Measurements from ENCODE around the gene RASAL2. TPM values are rescaled to one million over a fixed set of nuclear protein-coding genes. Genes with fewer than 3 reads are reported as not detected.

RASAL2 gene
- total and polyA plus RNA-seq, 2 donors (not counting 1 experiment from before 2014, with no cell fraction given): 11.9 to 21.8 TPM

GRCh38 chr1:178488393-178488792, 394.5 kb downstream of the RASAL2 start:
- no peak overlapping the region for H3K9ac ChIP-seq (ENCODE audit: insufficient read depth, low read length)
- TF ChIP-seq EZH2 (IDR thresholded peaks at IDR 0.05; ENCODE audit: low read length, missing control alignments) (no peak), CTCF (conservative IDR thresholded peaks at IDR 0.05 in 1 of 2, IDR thresholded peaks at IDR 0.05 in 1 of 2; ENCODE audit: low read depth in 1 of 2, low read length in 2 of 2) (no peak)
- no peak overlapping the region for H2AFZ ChIP-seq (ENCODE audit: low read length)

GRCh38 chr1:178489399-178489798, 395.5 kb downstream of the RASAL2 start:
- no peak overlapping the region for H2AFZ ChIP-seq (ENCODE audit: low read length)
- H3K4me3 ChIP-seq (replicated peaks in 1 of 4; ENCODE audit: control extremely low read depth in 1 of 4, insufficient read depth in 1 of 4, low read depth in 3 of 4, low read length in 4 of 4): no peak overlapping the region
- no peak overlapping the region for H3K9ac ChIP-seq (ENCODE audit: insufficient read depth, low read length)
- no peak overlapping the region for H3K27ac ChIP-seq (ENCODE audit: insufficient read depth, low read length)
- TF ChIP-seq EZH2 (IDR thresholded peaks at IDR 0.05; ENCODE audit: low read length, missing control alignments): no peak
- TF ChIP-seq CTCF (conservative IDR thresholded peaks at IDR 0.05 in 1 of 2, IDR thresholded peaks at IDR 0.05 in 1 of 2; ENCODE audit: low read depth in 1 of 2, low read length in 2 of 2): no peak
- peaks cover 5% of the 10 kb centered on the region for H3K4me1 ChIP-seq (ENCODE audit: control insufficient read depth, extremely low read depth, insufficient read depth, low read length)
- no peaks in the 10 kb centered on the region for H3K36me3 ChIP-seq (ENCODE audit: control insufficient read depth, insufficient read depth, low read length)
- no peaks in the 10 kb centered on the region for H3K27me3 ChIP-seq (ENCODE audit: control insufficient read depth, insufficient read depth, low read length)
- no peak for DNase-seq (ENCODE audit: low read depth in 2 of 2)
- no peaks in the 10 kb centered on the region for H4K20me1 ChIP-seq (ENCODE audit: control insufficient read depth, extremely low read depth, insufficient read depth, low read length)
- H3K9me3 ChIP-seq (ENCODE audit: control insufficient read depth, insufficient read depth, low read depth, low read length): no peaks in the 10 kb centered on the region
- no peaks in the 10 kb centered on the region for H3K79me2 ChIP-seq (ENCODE audit: control insufficient read depth, insufficient read depth, low read length)
- H3K4me2 ChIP-seq (ENCODE audit: extremely low read depth, insufficient read depth, low read length): no peak overlapping the region

More at GRCh38 chr1:178488393-178488792, 394.5 kb downstream of the RASAL2 start:
- Histone ChIP-seq H3K4me1 (ENCODE audit: control insufficient read depth, extremely low read depth, insufficient read depth, low read length) (peaks cover 5% of the 10 kb centered on the region), H3K4me3 (replicated peaks in 1 of 4; ENCODE audit: control extremely low read depth in 1 of 4, insufficient read depth in 1 of 4, low read depth in 3 of 4, low read length in 4 of 4) (no peak overlapping the region), H3K27me3 (ENCODE audit: control insufficient read depth, insufficient read depth, low read length) (no peaks in the 10 kb centered on the region), H3K79me2 (ENCODE audit: control insufficient read depth, insufficient read depth, low read length) (no peaks in the 10 kb centered on the region), H3K4me2 (ENCODE audit: extremely low read depth, insufficient read depth, low read length) (no peak overlapping the region), H3K36me3 (ENCODE audit: control insufficient read depth, insufficient read depth, low read length) (no peaks in the 10 kb centered on the region), H3K9me3 (ENCODE audit: control insufficient read depth, insufficient read depth, low read depth, low read length) (no peaks in the 10 kb centered on the region), H3K27ac (ENCODE audit: insufficient read depth, low read length) (no peak overlapping the region), H4K20me1 (ENCODE audit: control insufficient read depth, extremely low read depth, insufficient read depth, low read length) (no peaks in the 10 kb centered on the region)
- no peak for DNase-seq (ENCODE audit: low read depth in 2 of 2)

- no peak for TF ChIP-seq EZH2 (IDR thresholded peaks at IDR 0.05; ENCODE audit: low read length, missing control alignments)
- no peak for TF ChIP-seq CTCF (conservative IDR thresholded peaks at IDR 0.05 in 1 of 2, IDR thresholded peaks at IDR 0.05 in 1 of 2; ENCODE audit: low read depth in 1 of 2, low read length in 2 of 2)
- Histone ChIP-seq H2AFZ (ENCODE audit: low read length) (no peak overlapping the region), H3K9ac (ENCODE audit: insufficient read depth, low read length) (no peak overlapping the region)
Observed at GRCh38 chr1:178490136-178490535, 396.2 kb downstream of the RASAL2 start.

More at GRCh38 chr1:178490136-178490535, 396.2 kb downstream of the RASAL2 start:
- H3K4me2 ChIP-seq (ENCODE audit: extremely low read depth, insufficient read depth, low read length): no peak overlapping the region
- H3K4me1 ChIP-seq (ENCODE audit: control insufficient read depth, extremely low read depth, insufficient read depth, low read length): peaks cover 5% of the 10 kb centered on the region
- H3K36me3 ChIP-seq (ENCODE audit: control insufficient read depth, insufficient read depth, low read length): no peaks in the 10 kb centered on the region
- H4K20me1 ChIP-seq (ENCODE audit: control insufficient read depth, extremely low read depth, insufficient read depth, low read length): no peaks in the 10 kb centered on the region
- no peaks in the 10 kb centered on the region for H3K27me3 ChIP-seq (ENCODE audit: control insufficient read depth, insufficient read depth, low read length)
- no peak overlapping the region for H3K4me3 ChIP-seq (replicated peaks in 1 of 4; ENCODE audit: control extremely low read depth in 1 of 4, insufficient read depth in 1 of 4, low read depth in 3 of 4, low read length in 4 of 4)
- no peak overlapping the region for H3K27ac ChIP-seq (ENCODE audit: insufficient read depth, low read length)
- no peak for DNase-seq (ENCODE audit: low read depth in 2 of 2)
- no peaks in the 10 kb centered on the region for H3K9me3 ChIP-seq (ENCODE audit: control insufficient read depth, insufficient read depth, low read depth, low read length)
- H3K79me2 ChIP-seq (ENCODE audit: control insufficient read depth, insufficient read depth, low read length): no peaks in the 10 kb centered on the region
